Heart right ventricle (tissue), 16 donors: ENCODE measurements around the gene ANKS1B. TPM values are rescaled to one million over a fixed set of nuclear protein-coding genes. Genes with fewer than 3 reads are reported as not detected.

Experiments used
- ATAC-seq, 8 donors: fragments of 200-7000 bp; cut with Tn5 transposase; one replicate each; pipeline ENCODE4 v1.9.1; 2020; ENCODE audit warnings: mild to moderate bottlenecking in 8 of 8, moderate library complexity in 8 of 8, moderate number of reproducible peaks in 1 of 8
- DNase-seq, 2 donors: peaks; one replicate each; pipeline ENCODE4 v3.0.0-alpha.2; 2020
- H3K27ac ChIP-seq, 10 donors: fragments of 200-600 bp; sonication (generic) in 2 of 10; one replicate each; pipeline versions ENCODE4 v1.5.0 to v1.8.0; 2020 to 2022; ENCODE audit warnings: mild to moderate bottlenecking in 3 of 10
- H3K27me3 ChIP-seq, 7 donors: fragments of 200-600 bp; one replicate each; pipeline ENCODE4 v1.8.0; 2021 to 2022; ENCODE audit warnings: mild to moderate bottlenecking in 2 of 7
- H3K36me3 ChIP-seq, 9 donors: fragments of 200-600 bp; sonication (generic) in 1 of 9; one replicate each; pipeline versions ENCODE4 v1.5.0 to v1.8.0; 2020 to 2022; ENCODE audit warnings: mild to moderate bottlenecking in 2 of 9
- H3K4me1 ChIP-seq, 9 donors: fragments of 200-600 bp; sonication (generic) in 1 of 9; one replicate each; pipeline versions ENCODE4 v1.5.0 to v1.8.0; 2020 to 2022; ENCODE audit warnings: mild to moderate bottlenecking in 4 of 9
- H3K4me3 ChIP-seq, 10 donors: fragments of 200-600 bp; sonication (generic) in 2 of 10; one replicate each; pipeline versions ENCODE4 v1.5.0 to v1.8.0; 2020 to 2022; ENCODE audit warnings: mild to moderate bottlenecking in 7 of 10, moderate library complexity in 2 of 10
- H3K9me3 ChIP-seq, 11 donors: fragments of 200-600 bp in 10 of 11; sonication (generic) in 2 of 11; one replicate each; pipeline versions ENCODE4 v1.5.0 to v1.8.0; 2013 to 2022; ENCODE audit warnings: mild to moderate bottlenecking in 2 of 11, control low read depth in 1 of 11, moderate library complexity in 1 of 11
- CTCF ChIP-seq, 9 donors: fragments of 200-600 bp; sonication (generic) in 2 of 9; IDR thresholded peaks; one replicate each; pipeline versions ENCODE4 v1.5.0 to v1.8.0; 2021 to 2022; ENCODE audit warnings: antibody characterized with exemption in 9 of 9, mild to moderate bottlenecking in 5 of 9, moderate library complexity in 1 of 9
- WGBS, 2 donors: extraction: QIAGEN DNeasy Blood & Tissue Kit; methylation state at CpG; one replicate each; pipeline ENCODE4 v1.1.7; 2013; ENCODE audit warnings: inconsistent platforms in 1 of 2; 5-methylcytosine and 5-hydroxymethylcytosine counted together
- intact Hi-C, 10 donors: fragments of 100-400 bp; cut with DNase I; formaldehyde crosslinking; loops; one replicate each; pipeline versions ENCODE4 v1.11.1 to v1.14.2; 2022
- polyA plus RNA-seq, 2 donors: library from polyadenylated mRNA; stranded (reverse); fragments of 200-250 nt; gene quantifications; one replicate each; pipeline ENCODE4 v1.2.3, GENCODE V29; 2013
- total RNA-seq, 10 donors: library from RNA; stranded (reverse); fragmentation: NEBNext Ultra II Directional in 3 of 10; extraction: Animal tissue kit (Norgen Biotek cat#: 25700) in 3 of 10; gene quantifications; one replicate each; pipeline versions ENCODE4 v1.2.1 to v1.2.4, GENCODE V29; 2021 to 2023
- donor health status: Arrhythmogenic right ventricular cardiomyopathy.
- donor health status: ischemic (EF 13 %, LVEDD 7.1; RV severe dilation, severe dysfunction).
- donor health status: healthy with polysubstance abuse.
- donor health status: DM: no; HTN: yes; CAD: no.
- donor health status: DM: no; HTN: no; CAD: no.
- donor health status: ischemic (EF 25% LVEDD 6.9; RV normal size, moderate dysfunction).
- donor health status: ischemic (EF 25% LVEDD 5.7; RV mildly dilated, moderate dysfunction).
- donor health status: healthy.
- donor health status: DM: yes; HTN: yes; CAD: no.
- donor health status: Ischemic cardiomyopathy.
- donor health status: ischemic (EF 35%, LVEDD 5.7; RV mildly dilated, moderate dysfunction).
- donor health status: nonischemic (EF 11% LVEDD 7.7; RV severe dilation, severe dysfunction).
- donor health status: DM: yes; HTN: yes; CAD: no.
- donor health status: PGD.
- donor health status: ischemic (EF 29% LVEDD 5.4; RV normal size, mild dysfunction).
- donor health status: nonischemic (EF 23%, LVEDD 6.1; RV moderate dilation, normal function).

The ANKS1B gene
- total and polyA plus RNA-seq, 12 donors = 0.58 to 4.8 (median 1.8) TPM

GRCh38 chr12:99122959-99123358 lies 861.8 kb downstream of the ANKS1B start:
- WGBS, 2 donors = 56 to 63% methylated on average over 2 of the region's 2 CpGs
- H3K27me3 ChIP-seq = no peaks in the 10 kb centered on the region
- H3K9me3 ChIP-seq = no peaks in the 10 kb centered on the region
- no peaks in the 10 kb centered on the region for H3K36me3 ChIP-seq
- ATAC-seq (no peak), DNase-seq (no peak)
- TF ChIP-seq CTCF (IDR thresholded peaks at IDR 0.05) = no peak
- H3K4me1 ChIP-seq = no peaks in the 10 kb centered on the region
- no peak overlapping the region for H3K4me3 ChIP-seq
- intact Hi-C loops = no loop called here
- H3K27ac ChIP-seq = no peak overlapping the region

- WGBS, 2 donors = 85 to 87% methylated on average over 3 of the region's 3 CpGs
- no peaks in the 10 kb centered on the region for H3K9me3 ChIP-seq
- no peaks in the 10 kb centered on the region for H3K36me3 ChIP-seq
- DNase-seq (no peak), ATAC-seq (no peak)
- no peaks in the 10 kb centered on the region for H3K4me1 ChIP-seq
- no peak overlapping the region for H3K4me3 ChIP-seq
- no peak for TF ChIP-seq CTCF (IDR thresholded peaks at IDR 0.05)
- H3K27me3 ChIP-seq = no peaks in the 10 kb centered on the region
- H3K27ac ChIP-seq = no peak overlapping the region
- intact Hi-C loops = no loop called here
These were observed 862.2 kb downstream of the ANKS1B start for GRCh38 chr12:99122496-99122895.

- 67 to 70% methylated on average over 4 of the region's 4 CpGs for WGBS, 2 donors
- Histone ChIP-seq H3K4me3 (no peak overlapping the region), H3K27ac (no peak overlapping the region), H3K27me3 (no peaks in the 10 kb centered on the region), H3K4me1 (no peaks in the 10 kb centered on the region), H3K9me3 (peaks cover 0 to 5% (median 0%) of the 10 kb centered on the region in 11 donors), H3K36me3 (no peaks in the 10 kb centered on the region)
- DNase-seq (no peak), ATAC-seq (no peak)
- intact Hi-C loops = no loop called here
- TF ChIP-seq CTCF (IDR thresholded peaks at IDR 0.05) = no peak
These were observed 863.2 kb downstream of the ANKS1B start for GRCh38 chr12:99121546-99121945.

- intact Hi-C loops = no loop called here
- no peak for ATAC-seq
- no peak overlapping the region for H3K4me3 ChIP-seq
- H3K36me3 ChIP-seq = no peaks in the 10 kb centered on the region
- no peak overlapping the region for H3K27ac ChIP-seq
- H3K4me1 ChIP-seq = no peaks in the 10 kb centered on the region
- DNase-seq = no peak
- H3K27me3 ChIP-seq = no peaks in the 10 kb centered on the region
- WGBS, 2 donors = 74 to 77% methylated on average over 10 of the region's 10 CpGs
- H3K9me3 ChIP-seq = peaks cover 0 to 7% (median 0%) of the 10 kb centered on the region in 11 donors
- no peak for TF ChIP-seq CTCF (IDR thresholded peaks at IDR 0.05)
These were observed 864.8 kb downstream of the ANKS1B start for GRCh38 chr12:99119943-99120342.

GRCh38 chr12:99119449-99119848 lies 865.3 kb downstream of the ANKS1B start:
- Histone ChIP-seq H3K9me3 (peaks cover 0 to 7% (median 0%) of the 10 kb centered on the region in 11 donors), H3K27ac (no peak overlapping the region), H3K4me3 (no peak overlapping the region), H3K4me1 (no peaks in the 10 kb centered on the region), H3K36me3 (no peaks in the 10 kb centered on the region), H3K27me3 (no peaks in the 10 kb centered on the region)
- no peak for TF ChIP-seq CTCF (IDR thresholded peaks at IDR 0.05)
- no peak for ATAC-seq
- no peak for DNase-seq
- intact Hi-C loops = no loop called here
